HL-60 (cell line): Measurements from ENCODE around the gene FYB2.

Experiments used
- CTCF ChIP-seq: IDR thresholded peaks from one replicate; pipeline ENCODE4 v1.5.1; 2011; ENCODE audit warnings: low read length, control low read depth, inconsistent platforms; ENCODE audit not compliant: insufficient read depth
- GABPA ChIP-seq: IDR thresholded peaks from 2 replicates; pipeline ENCODE4 v1.6.1; 2012; ENCODE audit warnings: low read depth
- TF ChIP-seq, protein P1 (sequence below): IDR thresholded peaks from 2 replicates; pipeline ENCODE4 v1.6.1; 2012; ENCODE audit warnings: low read depth; ENCODE audit not compliant: insufficient replicate concordance

GRCh38 chr1:56728964-56729363 is 90.2 kb downstream of the FYB2 start:
- TF ChIP-seq, protein P1, sequence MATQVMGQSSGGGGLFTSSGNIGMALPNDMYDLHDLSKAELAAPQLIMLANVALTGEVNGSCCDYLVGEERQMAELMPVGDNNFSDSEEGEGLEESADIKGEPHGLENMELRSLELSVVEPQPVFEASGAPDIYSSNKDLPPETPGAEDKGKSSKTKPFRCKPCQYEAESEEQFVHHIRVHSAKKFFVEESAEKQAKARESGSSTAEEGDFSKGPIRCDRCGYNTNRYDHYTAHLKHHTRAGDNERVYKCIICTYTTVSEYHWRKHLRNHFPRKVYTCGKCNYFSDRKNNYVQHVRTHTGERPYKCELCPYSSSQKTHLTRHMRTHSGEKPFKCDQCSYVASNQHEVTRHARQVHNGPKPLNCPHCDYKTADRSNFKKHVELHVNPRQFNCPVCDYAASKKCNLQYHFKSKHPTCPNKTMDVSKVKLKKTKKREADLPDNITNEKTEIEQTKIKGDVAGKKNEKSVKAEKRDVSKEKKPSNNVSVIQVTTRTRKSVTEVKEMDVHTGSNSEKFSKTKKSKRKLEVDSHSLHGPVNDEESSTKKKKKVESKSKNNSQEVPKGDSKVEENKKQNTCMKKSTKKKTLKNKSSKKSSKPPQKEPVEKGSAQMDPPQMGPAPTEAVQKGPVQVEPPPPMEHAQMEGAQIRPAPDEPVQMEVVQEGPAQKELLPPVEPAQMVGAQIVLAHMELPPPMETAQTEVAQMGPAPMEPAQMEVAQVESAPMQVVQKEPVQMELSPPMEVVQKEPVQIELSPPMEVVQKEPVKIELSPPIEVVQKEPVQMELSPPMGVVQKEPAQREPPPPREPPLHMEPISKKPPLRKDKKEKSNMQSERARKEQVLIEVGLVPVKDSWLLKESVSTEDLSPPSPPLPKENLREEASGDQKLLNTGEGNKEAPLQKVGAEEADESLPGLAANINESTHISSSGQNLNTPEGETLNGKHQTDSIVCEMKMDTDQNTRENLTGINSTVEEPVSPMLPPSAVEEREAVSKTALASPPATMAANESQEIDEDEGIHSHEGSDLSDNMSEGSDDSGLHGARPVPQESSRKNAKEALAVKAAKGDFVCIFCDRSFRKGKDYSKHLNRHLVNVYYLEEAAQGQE = no peak
- TF ChIP-seq CTCF (no peak), GABPA (no peak)
